HL-60/S4 (cell line): ENCODE measurements around the gene MYG1.

Experiments
- in situ Hi-C: fragments of 300-500 bp; cut with MboI; formaldehyde crosslinking; loops from 2 replicates; pipeline ENCODE4 v1.14.3; 2022; ENCODE audit warnings: low sequenced_read_pairs

MYG1 gene

DNA sequence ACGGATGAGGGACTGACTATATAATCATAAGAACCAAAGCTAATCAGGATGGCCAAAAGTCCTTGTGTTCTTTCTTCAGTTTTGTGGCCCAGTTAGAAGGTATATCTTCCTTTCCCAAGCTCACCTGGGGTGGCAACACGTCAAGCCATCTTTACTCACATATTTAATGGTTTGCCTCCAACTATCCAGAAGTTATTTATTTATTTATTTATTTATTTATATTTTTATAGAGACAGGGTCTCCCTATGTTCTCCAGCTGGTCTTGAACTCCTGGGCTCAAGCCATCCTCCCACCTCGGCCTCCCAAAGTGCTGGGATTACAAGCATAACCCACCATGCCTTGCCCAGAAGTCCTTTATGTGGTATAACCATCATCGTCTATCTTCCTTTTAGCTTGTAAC lies 48.4 kb downstream of the MYG1 start:
- in situ Hi-C loops = loop anchor here (10.0 kb wide), 1 partner anchor 157 kb away; the partner anchor contains the start of genes NPFF and TARBP2

- in situ Hi-C loops = loop anchor here (5.0 kb wide), 1 partner anchor 70 kb away; the partner anchor contains the start of gene AMHR2
These were observed 53.1 kb downstream of the MYG1 start for GRCh38 chr12:53352331-53353256.

- in situ Hi-C loops = loop anchor here (5.0 kb wide), 1 partner anchor 69 kb away; the partner anchor contains the start of gene AMHR2
These were observed 53.8 kb downstream of the MYG1 start for GRCh38 chr12:53353257-53353655.

DNA sequence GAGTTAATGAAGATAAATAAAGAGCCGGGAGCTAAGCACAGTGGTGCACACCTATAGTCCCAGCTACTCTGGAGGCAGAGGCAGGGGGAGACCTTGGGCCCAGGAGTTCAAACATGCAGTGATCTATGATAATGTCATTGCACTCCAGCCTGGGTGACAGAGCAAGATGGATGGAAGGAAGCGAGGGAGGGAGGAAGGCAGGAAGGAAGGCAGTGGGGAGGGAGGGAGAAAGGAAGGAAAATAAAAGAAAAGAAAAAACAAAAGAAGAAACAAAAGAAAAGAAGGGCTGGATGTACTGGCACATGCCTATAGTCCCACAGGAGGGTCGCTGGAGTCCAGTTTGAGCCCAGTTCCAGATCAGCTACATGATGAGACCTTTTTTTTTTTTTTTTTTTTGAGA lies 55.6 kb downstream of the MYG1 start:
- in situ Hi-C loops = no loop called here
